ENCODE data around the gene TFDP2.

TFDP2 gene

DNA sequence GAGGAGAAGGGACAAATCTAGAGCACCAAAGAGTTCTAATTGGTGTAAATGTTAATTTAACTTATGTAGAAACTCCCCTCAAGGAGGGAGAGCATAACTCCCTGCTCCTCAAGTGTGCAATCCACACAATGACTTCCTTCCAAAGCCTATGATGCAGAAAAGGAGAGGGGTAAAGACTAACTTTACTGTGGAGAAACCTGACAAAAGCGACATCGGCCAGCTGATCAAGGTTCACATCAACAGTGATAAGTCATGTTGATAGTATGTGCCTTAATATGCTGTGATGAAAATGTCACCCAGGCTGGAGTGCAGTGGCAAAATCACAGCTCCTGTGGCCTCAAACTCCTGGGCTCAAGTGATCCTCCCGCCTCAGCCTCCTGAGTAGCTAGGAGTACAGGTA lies 76.5 kb downstream of the TFDP2 start:
- no peak for DNase-seq

DNA sequence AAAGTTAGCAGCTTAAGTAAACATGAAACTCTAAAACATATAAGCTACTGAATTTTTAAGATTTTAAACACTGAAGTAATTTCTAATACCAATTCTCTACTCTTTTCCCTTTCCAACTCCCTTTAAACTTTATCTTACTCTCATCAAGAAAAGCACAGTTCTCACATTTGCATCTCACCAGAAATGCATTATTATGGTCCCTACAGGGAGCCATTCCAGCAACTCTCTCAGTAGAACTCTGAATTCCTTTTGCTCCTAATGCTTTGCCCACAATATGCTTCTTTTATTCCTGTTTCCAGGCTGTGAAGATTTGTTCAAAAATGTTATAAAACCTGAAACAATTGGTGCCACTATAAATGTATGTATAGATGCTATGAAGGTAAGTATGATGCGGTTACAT lies 83.4 kb downstream of the TFDP2 start:
- DNase-seq: no peak

- no peak for DNase-seq
These were observed 84.0 kb downstream of the TFDP2 start for GRCh38 chr3:142065344-142065743.

GRCh38 chr3:142064454-142064853 lies 84.9 kb downstream of the TFDP2 start:
- no peak for DNase-seq

DNA sequence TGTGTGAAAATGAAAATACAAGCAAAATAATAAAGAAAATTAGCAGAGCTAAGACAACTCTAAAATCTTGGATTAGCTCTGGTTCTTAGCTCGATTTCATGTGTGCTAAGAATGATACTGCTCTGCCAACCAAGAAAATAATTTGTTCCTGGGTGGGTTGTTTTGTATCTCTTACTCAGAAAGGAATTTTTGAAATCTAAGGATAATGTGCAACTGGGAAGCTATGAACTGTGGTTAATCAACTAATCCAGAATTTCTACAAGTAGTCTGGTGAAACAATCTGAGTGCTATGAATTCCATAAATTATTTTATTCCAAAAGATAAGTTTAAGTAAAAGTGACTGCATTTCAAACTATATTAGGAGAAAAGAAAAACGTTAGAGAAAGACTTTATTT lies 92.0 kb downstream of the TFDP2 start:
- no peak for DNase-seq

DNA sequence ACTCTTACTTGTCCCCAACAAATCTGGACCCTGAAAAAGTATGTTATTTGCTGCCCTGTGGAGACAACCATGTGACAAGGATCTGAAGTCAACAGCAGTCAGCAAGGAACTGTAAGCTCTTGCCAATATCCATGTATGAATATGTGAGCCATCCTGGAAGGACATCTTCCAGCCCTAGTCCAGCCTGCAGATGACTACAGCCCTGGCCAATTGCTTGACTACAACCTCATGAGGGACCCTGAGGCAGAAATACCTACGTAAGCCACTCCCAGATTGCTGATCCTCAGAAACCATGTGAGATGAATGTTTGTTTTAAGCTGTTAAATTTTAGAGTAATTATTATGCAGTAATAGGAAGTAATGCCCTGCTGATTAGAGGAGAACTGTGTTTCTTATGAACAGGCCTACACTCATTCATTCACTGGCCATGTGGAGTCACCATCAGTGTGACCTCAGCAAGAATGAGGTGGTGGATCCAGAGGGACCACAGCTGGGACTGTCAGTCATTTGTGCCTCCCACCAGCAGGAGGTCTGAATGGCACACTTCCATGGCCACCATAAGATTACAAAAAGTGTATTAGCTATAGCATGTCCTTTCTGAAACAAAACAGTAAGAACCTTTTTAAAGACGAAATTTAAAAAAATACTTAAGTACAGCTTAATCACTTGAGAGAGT lies 92.6 kb downstream of the TFDP2 start:
- DNase-seq: no peak

- no peak for DNase-seq
These were observed 95.5 kb downstream of the TFDP2 start for GRCh38 chr3:142053835-142054234.

DNA sequence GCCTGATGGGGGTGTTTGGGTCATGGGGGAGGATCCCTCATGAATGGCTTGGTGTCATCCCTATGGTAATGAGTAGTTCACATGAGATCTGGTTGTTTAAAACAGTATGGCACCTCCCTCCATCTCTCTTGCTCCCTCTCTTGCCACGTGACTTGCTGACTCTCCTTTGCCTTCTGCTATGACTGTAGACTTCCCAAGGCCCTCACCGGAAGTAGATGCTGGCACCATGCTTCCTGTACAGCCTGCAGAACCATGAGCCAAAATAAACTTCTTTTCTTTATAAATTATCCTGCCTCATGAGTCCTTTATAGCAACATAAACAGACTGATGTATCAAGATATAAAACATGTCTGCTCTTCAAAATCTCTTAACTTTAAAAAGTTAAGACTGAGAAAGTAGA lies 96.1 kb downstream of the TFDP2 start:
- DNase-seq: no peak

DNA sequence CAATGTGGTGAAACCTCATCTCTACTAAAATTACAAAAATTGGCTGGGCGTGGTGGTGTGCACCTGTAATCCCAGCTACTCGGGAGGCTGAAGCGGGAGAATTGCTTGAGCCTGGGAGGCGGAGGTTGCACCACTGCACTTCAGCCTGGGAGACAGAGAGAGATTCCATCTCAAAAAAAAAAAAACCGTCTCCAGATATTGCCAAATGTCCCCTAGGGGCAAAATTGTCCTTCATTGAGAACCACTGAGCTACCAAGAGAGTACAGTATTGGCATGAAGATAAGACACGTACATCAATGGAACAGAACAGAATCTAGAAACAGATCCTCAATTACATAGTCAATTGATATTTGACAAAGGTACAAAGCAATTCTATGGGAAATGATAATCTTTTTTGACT lies 98.0 kb downstream of the TFDP2 start:
- no peak for DNase-seq

- DNase-seq: no peak
These were observed 102.3 kb downstream of the TFDP2 start for GRCh38 chr3:142047021-142047369.

GRCh38 chr3:142046320-142047020 lies 102.9 kb downstream of the TFDP2 start:
- no peak for DNase-seq

- no peak for DNase-seq
These were observed 108.3 kb downstream of the TFDP2 start for GRCh38 chr3:142040941-142041491.

DNA sequence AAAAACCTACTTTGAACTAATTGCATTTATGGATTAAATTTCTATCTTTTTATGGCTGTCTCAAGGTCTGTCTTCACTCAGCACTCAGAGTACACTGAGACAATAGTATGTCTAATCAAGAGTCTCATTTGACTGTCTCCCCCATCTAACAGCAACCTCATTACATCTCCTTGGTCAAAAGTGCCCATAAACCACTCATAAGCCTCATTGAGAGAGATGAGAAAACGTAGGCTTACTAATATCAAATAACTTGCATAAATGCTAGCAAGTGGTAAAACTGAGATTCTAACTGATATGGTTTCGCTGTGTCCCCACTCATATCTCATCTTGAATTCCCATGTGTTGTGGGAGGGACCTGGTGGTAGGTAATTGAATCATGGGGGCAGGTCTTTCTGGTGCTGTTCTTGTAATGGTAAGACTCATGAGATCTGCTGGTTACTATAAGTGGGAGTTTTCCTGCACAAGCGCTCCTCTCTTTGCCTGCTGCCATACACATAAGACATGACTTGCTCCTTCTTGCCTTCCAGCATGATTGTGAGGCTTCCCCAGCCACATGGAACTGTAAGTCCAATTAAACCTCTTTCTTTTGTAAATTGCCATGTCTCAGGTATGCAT lies 113.9 kb downstream of the TFDP2 start:
- DNase-seq: no peak

DNA sequence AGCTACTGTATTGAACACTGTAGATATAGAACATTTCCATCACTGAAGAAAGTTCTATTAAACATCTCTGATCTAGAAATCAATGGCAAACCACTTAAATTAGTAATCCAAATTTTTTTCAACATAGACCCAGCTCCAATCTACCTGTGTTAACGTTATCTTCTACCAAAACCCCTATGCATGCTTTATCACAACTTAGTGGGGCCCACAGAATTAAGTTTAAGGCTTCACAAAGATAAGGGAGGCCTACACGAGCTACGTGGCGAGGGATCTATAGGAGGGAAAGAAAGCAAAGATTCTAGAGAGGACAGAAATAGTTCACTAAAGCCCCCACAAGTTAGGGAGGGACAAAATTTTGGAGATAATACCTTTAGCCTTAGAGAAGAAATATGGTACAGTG lies 116.1 kb downstream of the TFDP2 start:
- no peak for DNase-seq

DNA sequence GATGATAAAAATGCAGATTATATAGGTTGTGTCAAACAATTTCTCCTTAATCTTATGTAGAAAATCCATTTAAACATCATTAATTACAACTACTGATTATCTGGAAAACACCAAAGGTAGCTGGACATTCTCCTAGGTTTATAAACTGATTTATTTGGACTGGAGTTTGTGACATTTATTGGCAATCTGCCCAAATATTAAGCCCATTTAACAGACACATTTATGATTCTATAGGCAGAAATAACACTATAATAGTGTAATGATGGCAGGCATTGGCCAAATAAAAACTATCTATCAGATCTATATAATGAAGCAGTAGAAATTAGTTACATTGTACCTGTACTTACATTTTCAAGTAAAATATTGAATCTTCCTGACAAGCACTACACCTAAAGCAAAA lies 117.8 kb downstream of the TFDP2 start:
- DNase-seq: no peak

DNA sequence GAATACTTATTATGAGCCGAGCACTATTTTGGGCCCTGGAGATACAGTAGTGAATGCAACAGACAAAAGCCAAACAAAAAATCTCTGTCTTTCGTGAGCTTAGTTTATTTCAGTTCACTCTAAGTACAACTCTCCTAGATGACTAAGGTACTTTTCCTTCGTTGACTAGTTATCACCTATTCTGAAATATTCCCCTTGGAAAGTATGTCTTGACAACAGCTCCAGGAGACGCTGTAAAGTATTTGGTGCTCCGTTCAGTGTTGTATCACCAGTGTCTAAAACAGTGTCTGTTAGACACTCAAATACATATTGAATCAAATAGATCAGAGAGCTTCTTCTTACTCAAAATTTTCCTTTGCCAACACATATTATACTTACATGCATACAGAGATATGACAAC lies 119.6 kb downstream of the TFDP2 start:
- no peak for DNase-seq

DNA sequence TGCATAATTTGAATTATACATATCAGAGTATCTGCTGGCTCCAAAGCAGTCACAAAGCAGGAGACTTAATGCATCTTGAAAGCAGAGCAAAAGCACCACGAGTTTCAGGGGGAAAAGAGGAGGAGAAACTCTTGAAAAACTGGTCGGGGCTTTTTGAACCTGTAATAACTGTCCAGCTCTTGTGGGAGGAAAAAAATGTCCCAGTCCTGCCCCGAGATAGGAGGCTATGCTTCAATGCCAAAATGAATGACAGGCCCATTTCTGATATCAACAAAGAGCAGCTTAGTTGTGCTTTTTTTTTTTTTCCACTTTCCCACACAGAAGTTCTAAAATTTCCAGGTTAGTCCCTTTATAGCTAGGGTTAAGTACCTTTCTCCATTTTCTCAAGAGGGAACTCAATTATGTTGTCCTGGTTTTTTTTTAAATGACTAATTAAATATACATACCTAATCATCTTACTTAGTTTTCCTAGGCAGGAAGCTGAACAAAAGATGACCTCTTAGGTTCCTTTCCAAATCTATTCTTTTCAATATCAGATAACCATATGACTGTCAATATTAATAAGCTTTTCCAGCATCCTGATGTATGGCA lies 120.2 kb downstream of the TFDP2 start:
- DNase-seq: no peak

DNA sequence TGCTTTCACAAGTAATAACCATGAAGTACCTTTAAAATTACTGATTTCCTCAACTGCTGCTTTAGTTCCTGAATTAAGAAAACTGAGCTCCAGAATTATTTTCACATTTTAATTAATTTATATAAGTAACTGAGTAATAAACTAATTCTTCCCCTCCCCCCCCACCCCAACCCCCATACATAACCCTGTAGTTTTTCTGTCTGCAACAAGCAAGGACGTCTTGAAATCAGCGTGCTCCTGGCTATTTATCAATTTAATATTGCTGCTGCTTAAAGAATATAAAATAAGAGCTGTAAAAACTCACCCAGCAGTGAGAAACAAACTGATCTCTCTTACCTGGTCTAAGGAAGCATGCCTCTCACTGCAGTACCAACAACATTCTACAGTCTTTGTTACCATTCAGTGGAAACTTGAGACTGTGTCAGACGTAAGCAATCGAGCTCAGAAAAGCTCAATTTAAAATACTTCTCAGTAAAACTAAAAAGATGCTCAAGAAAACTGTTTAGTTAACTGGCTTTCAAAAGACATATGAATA lies 121.0 kb downstream of the TFDP2 start:
- DNase-seq: no peak

DNA sequence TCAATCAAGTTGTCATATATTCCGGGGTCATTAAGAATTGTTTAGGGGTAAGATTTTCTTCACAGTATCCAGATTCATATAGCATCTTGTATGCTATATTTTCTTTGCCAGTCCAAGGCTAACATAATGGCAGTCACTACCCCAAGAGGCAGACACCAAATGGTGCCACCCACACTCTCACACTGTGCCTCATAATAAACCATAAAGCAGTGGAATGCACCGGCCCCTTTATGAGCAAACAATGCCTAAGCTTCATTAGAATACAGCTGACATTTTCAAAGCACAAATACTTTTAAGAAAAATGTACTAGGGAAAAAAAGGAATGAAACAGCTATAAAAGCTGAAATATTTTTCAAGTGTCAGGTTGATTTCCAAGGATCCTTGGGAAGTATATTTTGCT lies 121.6 kb downstream of the TFDP2 start:
- DNase-seq: peak; percentile 23 to 27

GRCh38 chr3:142027300-142027699 lies 122.0 kb downstream of the TFDP2 start:
- DNase-seq: no peak

- no peak for DNase-seq
These were observed 123.0 kb downstream of the TFDP2 start for GRCh38 chr3:142026333-142026732.

DNA sequence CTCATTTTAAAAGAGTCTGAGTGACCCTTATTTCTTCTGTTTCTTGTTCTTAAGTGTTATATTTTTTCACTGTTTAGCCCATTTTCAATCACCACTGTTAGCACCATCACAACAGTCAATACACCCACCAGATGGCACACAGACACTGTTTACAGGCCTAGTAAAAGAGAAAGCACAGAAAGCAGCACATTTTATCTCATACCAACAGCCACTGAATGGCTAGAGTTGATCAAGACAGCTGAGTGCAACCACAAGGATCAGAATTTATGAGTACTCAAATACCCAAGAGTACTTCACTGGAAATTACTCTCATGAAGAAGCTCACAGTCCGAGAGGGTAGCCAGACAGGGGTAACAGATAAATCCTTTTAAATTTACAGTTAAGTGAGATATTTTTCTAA lies 127.0 kb downstream of the TFDP2 start:
- DNase-seq: no peak

GRCh38 chr3:142021127-142021526 lies 128.2 kb downstream of the TFDP2 start:
- DNase-seq: no peak
